K562 (cell line): ENCODE data around the gene GSX2. TPM values are rescaled to one million over a fixed set of nuclear protein-coding genes. Genes with fewer than 3 reads are reported as not detected.
"Not testable (repeated sequence)": the region's sequence is repeated elsewhere in the genome, so short reads cannot be mapped to it uniquely, and the experiment has no call there.

Source experiments
- ATAC-seq: fragments of 200-7000 bp; cut with Tn5 transposase; 3 replicates; pipeline ENCODE4 v1.9.1; 2020; ENCODE audit warnings: moderate library complexity
- BruUV-seq: library from RNA; stranded (reverse); fragments of 400-500 nt; replicated peaks from 2 replicates; lab custom pipeline; 2021; lab: Mats Ljungman, UMichigan
- CTCF ChIA-PET: fragments of 300-600 bp; formaldehyde crosslinking; extraction: SDS; loops from one replicate; lab custom pipeline; 2021; ENCODE audit warnings: low intra/inter-chr PET ratio; lab: Yijun Ruan, JAX
- POLR2A ChIA-PET: fragments of 300-600, 350-650 bp; sonication (Branson Sonifier 250); formaldehyde crosslinking; extraction: SDS; loops from one replicate; lab custom pipeline; 2021; ENCODE audit warnings: antibody characterized with exemption, inconsistent platforms; lab: Yijun Ruan, JAX
- DNase-seq, 4 experiments: peaks; one replicate each; pipeline versions ENCODE4 v3.0.0 to v3.0.0-alpha.2; 2011 to 2018; ENCODE audit warnings: low spot score in 3 of 4, mixed read lengths in 3 of 4; ENCODE audit errors: extremely low read depth in 1 of 4
- FAIRE-seq: peaks from 2 replicates; lab custom pipeline; 2011; peaks lifted over from hg19 to GRCh38; lab: Jason Lieb, UNC
- H2AFZ ChIP-seq: 2 replicates; pipeline ENCODE4 v1.6.0; 2011; ENCODE audit warnings: low read depth, low read length, control low read depth, inconsistent platforms
- H3K27ac ChIP-seq: fragments of 200-600 bp; 3 replicates; pipeline ENCODE4 v1.8.0; 2011; ENCODE audit warnings: low read depth, mild to moderate bottlenecking, control low read depth, inconsistent platforms, low read length, moderate library complexity, mixed read lengths; ENCODE audit errors: extremely low read depth
- H3K27me3 ChIP-seq, 2 experiments: fragments of 300-600 bp in 1 of 2; 2 replicates in 1 of 2; 3 replicates in 1 of 2; pipeline versions ENCODE4 v1.6.0 to v1.8.0; 2011; ENCODE audit warnings: inconsistent platforms in 2 of 2, low read length in 2 of 2, mild to moderate bottlenecking in 1 of 2, mixed read lengths in 1 of 2, moderate library complexity in 1 of 2; ENCODE audit not compliant: control insufficient read depth in 2 of 2, insufficient read depth in 2 of 2
- H3K36me3 ChIP-seq: fragments of 300-600 bp; 3 replicates; pipeline ENCODE4 v1.8.0; 2011; ENCODE audit warnings: mild to moderate bottlenecking, low read length, inconsistent platforms; ENCODE audit not compliant: control insufficient read depth, insufficient read depth
- H3K4me1 ChIP-seq, 2 experiments: fragments of 200-600 bp in 1 of 2; replicated peaks in 1 of 2; 2 replicates in 1 of 2; 3 replicates in 1 of 2; pipeline versions ENCODE4 v1.5.1 to v1.8.0; 2011; ENCODE audit warnings: inconsistent platforms in 2 of 2, low read length in 2 of 2, mild to moderate bottlenecking in 1 of 2, mixed read lengths in 1 of 2, moderate library complexity in 1 of 2; ENCODE audit not compliant: control insufficient read depth in 2 of 2, insufficient read depth in 2 of 2
- H3K4me2 ChIP-seq: 2 replicates; pipeline ENCODE4 v1.6.1; 2011; ENCODE audit warnings: low read length, control low read depth, inconsistent platforms, mixed read lengths; ENCODE audit not compliant: insufficient read depth
- H3K4me3 ChIP-seq: fragments of 200-600 bp; sonication (generic), shearing (Covaris generic); 2 replicates; pipeline ENCODE4 v1.5.1; 2016; ENCODE audit warnings: control low read depth, inconsistent platforms
- H3K79me2 ChIP-seq: fragments of 200-600 bp; 3 replicates; pipeline ENCODE4 v1.8.0; 2011; ENCODE audit warnings: low read length, inconsistent platforms; ENCODE audit not compliant: control insufficient read depth, insufficient read depth
- H3K9ac ChIP-seq, 2 experiments: 2 replicates each; pipeline versions ENCODE4 v1.6.0 to v1.6.1; 2011; ENCODE audit warnings: low read depth in 2 of 2, low read length in 2 of 2, control low read depth in 1 of 2, inconsistent platforms in 1 of 2, mild to moderate bottlenecking in 1 of 2, mixed read lengths in 1 of 2; ENCODE audit not compliant: insufficient read depth in 1 of 2
- H3K9me1 ChIP-seq: one replicate; pipeline ENCODE4 v1.6.0; 2011; ENCODE audit warnings: inconsistent platforms, mild to moderate bottlenecking, low read length, moderate library complexity; ENCODE audit not compliant: control insufficient read depth, insufficient read depth
- H3K9me3 ChIP-seq: replicated peaks from 2 replicates; pipeline ENCODE4 v1.5.1; 2011; ENCODE audit warnings: low read depth, low read length, inconsistent platforms; ENCODE audit not compliant: control insufficient read depth, insufficient read depth
- H4K20me1 ChIP-seq: replicated peaks from 2 replicates; pipeline ENCODE4 v1.6.1; 2011; ENCODE audit warnings: low read length, inconsistent platforms, mixed read lengths; ENCODE audit not compliant: control insufficient read depth, insufficient read depth
- BCLAF1 ChIP-seq, 2 experiments: fragments of 450-650 bp in 1 of 2; IDR thresholded peaks; 2 replicates each; pipeline ENCODE4 v1.6.1; 2011 to 2017; ENCODE audit warnings: low read depth in 2 of 2, antibody characterized with exemption in 1 of 2, borderline replicate concordance in 1 of 2, low read length in 1 of 2, mild to moderate bottlenecking in 1 of 2, mixed read lengths in 1 of 2; ENCODE audit not compliant: control insufficient read depth in 1 of 2
- XRCC5 ChIP-seq: fragments of 200-400 bp; formaldehyde crosslinking; IDR thresholded peaks from 2 replicates; pipeline ENCODE4 v1.6.1; 2017; ENCODE audit warnings: low read depth, mild to moderate bottlenecking, low read length
- WGBS: fragments of 100-300 bp; shearing (Covaris generic); methylation state at CpG from one replicate; pipeline ENCODE4 v1.1.6; 2016; ENCODE audit warnings: low coverage, mixed read lengths; ENCODE audit not compliant: insufficient coverage; ENCODE audit errors: missing lambda C conversion rate; 5-methylcytosine and 5-hydroxymethylcytosine counted together
- in situ Hi-C: fragments of 300-500 bp; cut with MboI; formaldehyde crosslinking; loops from 4 replicates; pipeline ENCODE4 v1.15.0; 2018; ENCODE audit warnings: inconsistent platforms, mixed read lengths
- intact Hi-C: fragments of 100-400 bp; cut with micrococcal nuclease; formaldehyde crosslinking; loops from 2 replicates; pipeline ENCODE4 v1.14.2; 2022
- polyA plus RNA-seq, 8 experiments: library from polyadenylated mRNA; depleted of rRNA in 4 of 8; stranded (reverse) in 5 of 8; unstranded in 3 of 8; fragments of >200 nt; fragmentation: Nextera tagmentation in 2 of 8; fragmentation: Illumina TruSeq in 1 of 8; extraction: Ambion mirVana in 2 of 8; extraction: Trizol in 1 of 8; gene quantifications; 2 replicates each; pipeline versions ENCODE4 v1.2.1 to v1.2.3, GENCODE V29; 2011 to 2014; ENCODE audit warnings: inconsistent platforms in 1 of 8, missing spikeins in 1 of 8
- total RNA-seq, 7 experiments: library from RNA; depleted of rRNA in 6 of 7; stranded (reverse); fragments of >200 nt in 6 of 7; fragmentation: Illumina TruSeq in 2 of 7; extraction: Trizol in 2 of 7; gene quantifications; 2 replicates each; pipeline versions ENCODE4 v1.2.1 to v1.2.3, GENCODE V29; 2011 to 2021; ENCODE audit warnings: low replicate concordance in 1 of 7

GSX2 gene
- total and polyA plus RNA-seq, 9 of the 15 experiments (the other 6 are each of a cell fraction or from before 2014, with no cell fraction given): not detected

GRCh38 chr4:54110019-54110416, 10.1 kb downstream of the GSX2 start:
- CTCF ChIA-PET: no interaction called here
- H3K4me2 ChIP-seq: no peak overlapping the region

DNA sequence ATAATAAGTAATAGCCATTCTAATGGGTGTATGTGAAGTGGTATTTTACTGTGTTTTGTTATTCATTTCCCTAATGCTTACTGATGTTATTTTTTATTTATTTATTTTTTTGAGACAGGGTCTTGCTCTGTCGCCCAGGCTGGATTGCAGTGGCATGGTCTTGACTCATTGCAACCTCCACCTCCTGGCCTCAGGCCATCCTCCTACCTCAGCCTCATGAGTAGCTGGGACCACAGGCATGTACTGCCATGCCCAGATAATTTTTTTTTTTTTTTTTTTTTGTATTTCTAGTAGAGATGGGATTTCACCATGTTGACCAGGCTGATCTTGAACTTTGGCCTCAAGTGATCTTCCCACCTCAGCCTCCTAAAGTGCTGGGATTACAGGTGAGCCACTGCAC, 13.2 kb downstream of the GSX2 start:
- H3K4me3 ChIP-seq, H3K9me1 ChIP-seq, H3K79me2 ChIP-seq, CTCF ChIA-PET, POLR2A ChIA-PET, H4K20me1 ChIP-seq, H3K4me2 ChIP-seq, BruUV-seq, H2AFZ ChIP-seq, H3K4me1 ChIP-seq, DNase-seq, intact Hi-C loops, H3K9ac ChIP-seq, ATAC-seq, FAIRE-seq, H3K36me3 ChIP-seq, in situ Hi-C loops, H3K9me3 ChIP-seq, H3K27ac ChIP-seq: not testable (repeated sequence)
- WGBS: 0% methylated on average over 1 of the region's 1 CpG
- H3K27me3 ChIP-seq: peaks cover 20 to 22% of the 10 kb centered on the region in 2 experiments

More at GRCh38 chr4:54110019-54110416, 10.1 kb downstream of the GSX2 start:
- intact Hi-C loops (no loop called here), in situ Hi-C loops (no loop called here)
- Histone ChIP-seq H3K4me3 (no peak overlapping the region), H3K4me1 (peaks cover 0 to 9% of the 10 kb centered on the region in 2 experiments; a peak in 1 of 5 replicates), H3K9ac (no peak overlapping the region), H3K27me3 (peaks cover 27 to 37% of the 10 kb centered on the region in 2 experiments), H2AFZ (no peak overlapping the region)
- POLR2A ChIA-PET: no interaction called here
- BruUV-seq: no TSS peak
- WGBS: under 1% methylated on average over 10 of the region's 10 CpGs
- TF ChIP-seq BCLAF1 (IDR thresholded peaks at IDR 0.05; ENCODE audit: borderline replicate concordance in 1 of 2, control insufficient read depth in 1 of 2, low read depth in 2 of 2, low read length in 1 of 2) (no peak), XRCC5 (no peak)
- TF ChIP-seq, all 486 proteins: peak for 0
- Histone ChIP-seq H3K27ac (no peak overlapping the region), H3K9me3 (no peaks in the 10 kb centered on the region), H3K36me3 (no peaks in the 10 kb centered on the region), H4K20me1 (no peaks in the 10 kb centered on the region), H3K79me2 (no peaks in the 10 kb centered on the region), H3K9me1 (no peaks in the 10 kb centered on the region)
- no peak for FAIRE-seq
- ATAC-seq: no peak
- DNase-seq: no peak

GRCh38 chr4:54116246-54116645, 16.3 kb downstream of the GSX2 start:
- H3K9me3 ChIP-seq, H3K4me3 ChIP-seq, H3K36me3 ChIP-seq, POLR2A ChIA-PET, CTCF ChIA-PET, in situ Hi-C loops, H3K79me2 ChIP-seq, H3K4me2 ChIP-seq, BruUV-seq, intact Hi-C loops, DNase-seq, H4K20me1 ChIP-seq, FAIRE-seq, H3K9me1 ChIP-seq, H3K9ac ChIP-seq, H2AFZ ChIP-seq, ATAC-seq, H3K27me3 ChIP-seq, H3K27ac ChIP-seq, H3K4me1 ChIP-seq: not testable (repeated sequence)
- 17% methylated on average over 6 of the region's 6 CpGs for WGBS
